M059J (cell line): ENCODE results near the gene KLHL29. TPM values are rescaled to one million over a fixed set of nuclear protein-coding genes. Genes with fewer than 3 reads are reported as not detected.
"Not testable (repeated sequence)": the region's sequence is repeated elsewhere in the genome, so short reads cannot be mapped to it uniquely, and the experiment has no call there.

ENCODE experiments used
- DNase-seq: peaks from one replicate; pipeline ENCODE4 v3.0.0-alpha.2; 2012; ENCODE audit warnings: low read depth
- total RNA-seq: library from RNA; depleted of rRNA; stranded (reverse); fragments of >200 nt; shearing (Covaris generic); gene quantifications from 2 replicates; pipeline ENCODE4 v1.2.3, GENCODE V29; 2014

KLHL29 gene
- total RNA-seq, 1 experiment from 2014 or later = 0.67 TPM

DNA sequence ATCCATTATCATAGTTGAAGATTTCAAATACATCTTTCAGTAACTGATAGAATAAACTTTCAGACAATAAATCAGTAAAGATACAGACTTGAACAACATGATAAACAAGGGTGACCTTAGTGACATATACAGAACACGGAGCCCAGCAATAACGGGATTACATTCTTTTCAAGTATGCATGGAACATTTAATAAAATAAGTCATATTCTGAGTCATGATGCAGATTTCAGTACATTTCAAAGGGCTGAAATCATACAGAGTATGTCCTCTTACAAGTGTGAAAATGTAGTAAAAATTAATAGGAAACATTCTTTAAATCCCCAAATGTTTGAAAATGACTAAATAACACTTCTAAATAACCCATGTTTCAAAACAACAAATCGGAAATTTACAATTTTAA lies 17.2 kb upstream of the KLHL29 start:
- peak; percentile 11 for DNase-seq

DNA sequence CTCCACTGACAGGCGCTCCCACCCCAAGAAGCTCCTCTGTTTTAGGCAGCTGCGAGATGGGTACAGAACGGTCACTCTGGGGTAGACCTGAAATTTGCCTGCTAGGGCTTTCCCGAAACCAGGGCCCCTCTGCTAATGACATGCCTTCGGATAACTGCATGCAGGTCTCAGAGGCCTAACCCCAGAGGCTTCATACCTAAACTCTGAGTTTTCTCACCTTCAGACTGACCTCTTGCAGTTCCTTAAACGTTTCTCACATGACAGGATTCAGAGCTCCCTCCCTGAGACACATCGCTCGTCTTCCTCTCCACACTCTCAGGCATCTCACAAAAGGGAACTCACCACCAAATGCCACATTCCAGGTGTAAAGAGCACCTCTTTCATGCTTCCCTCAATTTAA lies 11.3 kb upstream of the KLHL29 start:
- peak; percentile 10 for DNase-seq

DNA sequence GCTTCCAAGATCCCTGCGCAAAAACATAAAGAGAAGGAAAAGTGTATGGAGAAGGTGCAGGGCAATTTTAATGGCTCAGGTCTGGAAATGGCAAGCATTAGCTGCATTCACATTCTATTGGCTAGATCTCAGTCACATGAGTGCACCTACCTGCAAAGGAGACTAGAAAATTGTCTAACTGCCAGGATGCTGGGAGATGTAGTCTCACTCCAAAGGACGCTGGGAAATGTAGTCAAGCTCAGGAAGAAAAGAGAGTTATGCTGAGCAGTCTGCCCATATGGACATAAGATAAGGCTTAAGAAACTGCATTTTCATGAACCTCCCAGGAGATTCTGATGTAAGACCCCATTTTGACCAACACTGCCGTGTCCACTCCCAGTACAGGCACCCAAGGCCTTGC lies 9.5 kb upstream of the KLHL29 start:
- peak; percentile 61 for DNase-seq

DNA sequence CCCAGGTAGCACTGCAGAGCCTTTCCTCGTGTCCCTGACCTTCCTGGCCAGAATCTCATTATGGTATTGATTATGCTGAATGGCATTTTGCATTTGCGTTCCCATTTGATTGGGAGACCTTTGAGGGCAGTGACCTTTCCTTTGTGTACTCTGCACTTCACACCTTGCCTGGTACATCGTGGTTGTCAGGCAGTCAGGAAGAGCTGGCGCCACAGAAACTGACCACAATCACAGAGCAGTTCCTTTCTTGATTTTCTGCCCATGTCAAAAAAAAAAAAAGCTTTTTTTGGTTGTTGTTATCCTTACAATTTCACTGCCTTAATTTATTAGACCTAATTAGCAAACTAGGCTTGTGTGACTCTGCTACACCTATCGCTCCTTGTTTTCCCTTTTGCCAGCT lies 8.9 kb upstream of the KLHL29 start:
- no peak for DNase-seq

DNA sequence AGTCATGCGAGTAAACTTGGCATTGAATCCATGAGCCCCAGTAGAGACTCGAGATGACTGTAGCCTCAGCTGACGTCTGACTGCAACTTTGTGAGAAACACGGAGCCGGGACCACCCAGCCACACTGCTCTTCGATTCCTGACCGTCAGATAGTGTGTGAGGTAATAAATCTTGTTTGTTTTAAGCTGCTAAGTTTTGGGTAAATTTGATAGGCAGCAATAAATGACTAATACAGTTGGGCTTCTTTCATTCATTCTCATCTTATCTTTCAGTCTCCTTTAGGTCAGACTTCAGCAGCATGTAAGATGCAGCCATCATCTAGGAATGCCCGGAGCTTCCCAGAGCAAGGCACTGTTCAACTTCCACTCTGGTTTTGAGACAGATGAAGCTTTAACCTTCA lies 8.0 kb upstream of the KLHL29 start:
- no peak for DNase-seq

DNA sequence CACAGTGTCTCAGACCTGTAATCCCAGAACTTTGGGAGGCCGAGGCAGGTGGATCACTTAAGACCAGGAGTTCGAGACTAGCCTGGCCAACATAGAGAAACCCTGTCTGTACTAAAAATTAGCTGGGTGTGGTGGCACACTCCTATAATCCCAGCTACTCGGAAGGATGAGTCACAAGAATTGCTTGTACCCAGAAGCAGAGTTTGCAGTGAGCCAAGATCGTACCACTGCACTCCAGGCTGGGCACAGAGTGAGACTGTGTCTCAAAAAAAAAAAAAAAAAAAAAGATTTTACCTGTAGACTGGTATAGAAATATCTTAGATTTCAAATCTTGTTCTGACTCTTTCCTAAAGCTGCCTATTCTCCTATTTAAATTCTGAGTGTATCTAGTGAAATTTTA lies 7.2 kb upstream of the KLHL29 start:
- DNase-seq = peak; percentile 23

DNA sequence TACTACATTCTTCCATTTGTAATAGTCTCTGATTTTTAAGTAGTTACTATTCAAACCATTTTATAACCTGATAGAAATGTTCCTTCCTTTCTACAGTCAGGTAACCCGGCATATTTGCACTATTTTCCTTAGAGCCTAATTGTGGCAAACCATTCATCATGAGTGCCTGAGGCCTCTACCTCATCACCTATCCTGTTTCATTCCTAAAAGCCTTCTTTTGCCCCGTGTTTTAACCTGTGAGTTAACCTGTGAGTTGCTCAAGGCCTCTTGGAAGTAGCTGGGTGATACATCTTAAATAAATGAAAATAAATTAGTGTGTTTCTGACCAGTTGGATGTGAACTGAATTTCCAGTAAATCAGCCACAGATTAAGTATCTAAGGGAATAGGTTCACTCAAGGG lies 6.5 kb upstream of the KLHL29 start:
- no peak for DNase-seq

DNA sequence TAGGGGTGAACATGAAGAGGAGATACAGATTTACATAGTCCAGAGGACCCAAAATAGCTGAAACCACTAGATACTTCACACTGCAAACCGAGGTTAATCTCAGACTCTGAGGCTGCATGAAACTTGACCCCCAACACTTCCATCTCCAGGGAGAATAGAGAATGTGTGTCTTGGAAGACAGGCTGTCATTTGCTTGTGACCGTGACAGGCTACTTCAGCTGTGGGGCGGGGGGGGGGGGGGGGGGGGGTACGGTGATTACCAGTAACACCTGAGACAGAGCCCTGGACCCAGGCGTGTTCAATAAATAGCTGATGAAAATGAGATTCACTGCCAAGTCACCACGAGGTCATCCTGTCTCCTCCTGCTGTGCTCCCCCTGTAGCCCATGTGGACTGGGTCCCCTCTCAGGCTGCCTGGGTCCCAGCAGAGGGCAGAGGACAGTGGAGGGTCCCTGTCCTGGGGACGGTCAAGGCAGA lies 5.7 kb upstream of the KLHL29 start:
- DNase-seq = no peak

DNA sequence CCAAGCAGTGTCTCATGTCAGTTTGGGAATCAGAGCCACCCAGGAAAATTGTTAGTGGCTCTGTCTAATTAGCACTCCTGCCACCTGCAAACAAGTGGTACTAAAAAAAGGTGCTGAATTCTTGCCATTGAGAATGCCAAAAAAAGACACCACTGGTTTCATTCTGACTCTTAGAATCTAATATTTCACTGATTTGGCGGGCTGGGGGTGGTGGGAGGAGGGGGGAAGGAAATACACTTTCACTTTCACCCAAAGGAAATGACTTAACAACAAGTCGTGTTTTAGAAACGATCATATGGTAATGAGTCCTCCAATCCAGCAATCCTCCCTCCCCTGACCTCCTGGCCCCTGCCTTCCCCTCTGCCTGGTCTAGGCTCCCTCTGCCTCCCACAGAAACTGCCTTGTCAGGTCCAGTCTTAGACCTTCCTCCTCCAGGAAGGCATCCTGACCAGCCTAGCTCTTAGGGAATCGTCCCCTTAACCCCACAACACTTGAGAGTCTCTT lies 4.4 kb upstream of the KLHL29 start:
- DNase-seq = peak; percentile 48

DNA sequence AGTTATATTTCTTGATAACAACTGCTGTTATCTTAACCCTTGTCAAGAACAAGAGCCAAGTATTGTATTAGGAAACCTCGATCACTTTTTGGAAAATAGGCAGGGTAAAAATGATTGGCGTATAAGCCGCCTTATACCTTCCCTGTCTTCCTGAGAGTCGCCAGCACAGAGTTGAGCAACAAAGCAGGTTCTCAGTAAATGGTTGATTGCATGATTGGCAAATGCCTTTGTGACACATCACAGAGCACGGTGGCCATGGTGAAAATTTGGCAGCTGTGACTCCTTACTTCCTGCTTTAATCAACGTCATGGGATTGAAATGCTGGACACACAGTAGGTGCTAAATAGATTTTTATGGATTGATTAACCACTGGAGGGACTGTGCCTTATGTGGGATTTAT lies 3.9 kb upstream of the KLHL29 start:
- DNase-seq = peak; percentile 91

DNA sequence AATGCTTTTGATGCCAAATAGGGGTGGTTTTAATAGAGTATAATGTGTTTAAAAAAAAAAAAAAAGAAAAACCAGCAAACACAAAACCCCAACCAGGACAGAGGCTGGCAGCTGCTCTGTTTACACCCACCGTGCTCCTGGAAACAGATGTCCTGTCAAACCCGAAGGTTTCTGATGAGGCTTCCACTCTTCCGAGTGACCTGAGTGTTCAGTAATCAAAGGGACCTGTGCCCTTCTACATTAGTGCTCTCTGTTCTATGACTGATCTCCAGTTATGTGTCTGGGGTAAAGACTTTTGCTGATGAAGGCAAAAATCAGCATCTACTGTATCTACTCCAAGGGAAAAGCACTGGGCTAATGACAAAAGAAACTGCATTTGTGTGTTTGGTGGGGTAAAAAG lies 3.5 kb upstream of the KLHL29 start:
- DNase-seq = no peak

DNA sequence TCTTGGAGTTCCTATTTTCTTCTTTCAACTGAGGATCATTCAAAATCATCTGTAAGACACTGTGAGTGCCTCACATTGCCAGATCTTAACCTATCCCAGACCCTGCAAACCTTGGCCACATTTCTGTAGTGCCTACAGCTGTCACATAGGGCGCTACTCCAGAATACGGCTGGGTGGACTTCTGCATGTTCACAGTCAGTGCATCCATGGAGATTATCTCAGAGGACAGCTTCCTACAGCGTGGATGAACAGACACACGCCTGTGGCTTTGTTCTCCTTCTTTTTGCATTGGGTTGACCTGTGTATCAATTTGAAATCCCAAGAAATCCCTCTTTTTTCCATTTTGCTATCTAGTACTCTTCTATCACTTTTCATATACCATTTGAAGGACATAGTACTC lies 1.9 kb upstream of the KLHL29 start:
- no peak for DNase-seq

DNA sequence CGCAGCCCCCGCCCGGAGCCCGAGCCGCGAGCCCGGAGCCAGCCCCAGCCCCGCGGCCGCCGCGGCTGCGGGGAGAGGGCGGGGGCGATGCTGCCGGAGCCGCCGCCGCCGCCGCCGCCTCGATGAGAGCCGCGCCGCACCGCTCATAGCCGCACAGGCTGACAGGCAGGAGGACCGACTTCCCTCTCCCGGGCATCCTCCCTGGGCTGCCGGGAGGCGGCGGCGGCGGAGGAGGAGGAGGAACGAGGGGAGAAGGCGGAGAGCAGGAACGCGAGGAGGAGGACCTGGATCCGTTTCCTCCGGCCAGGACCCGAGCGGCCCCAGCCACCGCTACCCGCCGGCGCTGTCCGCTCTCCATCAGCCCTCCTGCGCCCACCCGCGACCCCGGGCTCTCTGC lies 370 bp downstream of the KLHL29 start:
- DNase-seq = peak; percentile 48

DNA sequence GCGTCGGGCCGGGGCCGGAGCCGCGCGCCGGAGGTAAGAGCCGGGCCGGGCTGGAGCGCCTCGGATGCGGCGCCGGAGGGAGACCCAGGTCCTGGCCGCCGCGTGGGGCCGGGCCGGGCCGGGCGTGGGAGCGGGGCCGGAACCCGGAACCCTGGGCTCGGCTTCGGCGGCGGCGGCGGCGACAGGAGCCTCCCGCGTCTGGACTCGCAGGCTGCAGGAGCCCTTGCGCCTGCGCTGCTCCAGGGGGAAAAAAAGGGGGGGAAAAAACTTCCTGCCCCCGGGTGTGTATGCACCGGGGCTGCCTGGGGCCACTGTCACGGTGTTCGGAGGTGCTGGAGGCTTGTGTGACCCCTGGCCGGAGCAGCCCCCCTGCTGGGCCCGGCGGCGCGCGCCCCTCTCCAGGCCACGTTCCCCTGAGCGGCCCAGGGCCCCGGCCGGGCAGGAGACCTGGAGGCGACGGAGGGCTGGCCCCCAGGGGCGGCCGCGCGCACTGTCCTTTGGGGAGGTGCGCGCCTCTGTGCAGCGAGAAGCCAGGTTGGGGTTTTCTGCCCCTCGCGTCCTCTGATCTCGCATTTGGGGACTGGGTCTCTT lies 864 bp downstream of the KLHL29 start:
- peak; percentile 22 for DNase-seq

DNA sequence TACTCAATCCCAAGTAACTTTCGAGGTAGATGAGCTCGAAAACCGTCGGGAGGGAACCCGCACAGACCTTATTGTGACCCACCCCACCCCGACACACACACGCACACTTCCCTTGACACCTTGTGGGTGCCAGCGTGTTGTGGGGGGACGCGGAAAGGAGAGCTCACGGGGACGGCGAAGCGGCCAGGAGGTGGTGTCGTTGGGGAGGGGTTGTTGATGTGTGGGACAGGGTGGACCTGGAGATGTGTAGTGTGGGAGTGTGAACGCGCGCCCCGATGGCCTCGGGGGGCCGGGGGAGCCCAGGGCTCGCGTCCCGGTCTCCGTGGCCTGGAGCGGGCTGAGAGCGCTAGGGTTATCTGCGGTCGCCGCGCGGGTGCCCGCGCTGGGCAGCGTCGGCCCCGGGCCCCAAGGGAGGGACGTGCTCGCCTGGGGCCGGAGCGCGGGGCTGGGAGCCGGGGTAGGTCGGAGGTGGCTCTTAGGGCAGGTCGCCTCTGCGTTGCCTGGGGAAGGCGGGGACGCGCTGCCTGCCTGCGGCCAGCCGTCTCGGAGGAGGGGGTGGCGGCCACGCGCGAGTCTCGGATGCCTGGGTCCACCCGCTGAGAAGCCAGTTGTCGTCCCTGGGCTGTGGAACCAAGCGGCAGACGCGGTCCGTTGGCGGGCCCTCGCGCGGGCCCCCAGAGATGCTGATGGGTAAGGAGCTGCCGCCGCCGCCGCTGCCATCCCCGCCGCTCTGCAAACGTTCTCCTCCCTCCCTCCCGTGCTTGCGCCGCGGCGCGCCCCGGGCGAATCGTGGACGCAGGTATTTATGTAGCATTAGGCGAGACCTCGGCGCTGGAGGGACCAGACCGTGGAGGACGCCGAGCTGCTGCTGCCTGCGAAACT lies 1.6 kb downstream of the KLHL29 start:
- DNase-seq = no peak

DNA sequence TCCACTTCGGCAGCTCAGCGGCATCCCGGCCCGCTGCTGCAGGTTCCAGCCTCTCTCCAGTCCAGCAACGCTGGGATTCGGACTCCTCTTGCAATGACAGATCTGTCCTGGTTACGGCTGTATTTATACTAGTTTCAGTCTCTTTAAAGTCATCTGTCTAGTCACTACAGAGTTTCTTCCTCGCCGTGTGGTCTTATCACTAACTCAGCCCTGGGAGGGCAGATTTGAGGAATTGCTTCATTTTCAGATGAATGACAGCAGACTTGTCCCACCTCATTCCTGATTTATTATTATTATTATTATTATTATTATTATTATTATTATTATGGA lies 2.2 kb downstream of the KLHL29 start:
- peak; percentile 25 for DNase-seq

DNA sequence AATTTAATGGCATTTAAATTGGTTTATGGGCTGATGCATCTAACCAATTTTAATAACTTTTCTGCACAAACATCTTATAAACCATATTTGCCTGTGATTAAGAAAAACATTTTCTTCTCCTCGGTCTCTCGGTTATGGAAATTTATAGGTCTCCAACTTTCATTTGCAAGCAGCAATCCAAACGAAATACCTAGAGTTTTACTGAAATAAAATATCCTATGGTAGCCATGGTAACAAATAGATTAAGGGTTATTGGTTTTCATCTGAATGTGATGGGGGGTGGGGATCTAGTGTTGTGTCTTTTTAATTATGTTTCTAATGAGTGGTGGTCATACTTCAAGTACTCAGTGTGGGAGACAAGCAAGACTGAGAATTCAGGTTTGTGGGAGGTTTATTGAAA lies 2.9 kb downstream of the KLHL29 start:
- no peak for DNase-seq

DNA sequence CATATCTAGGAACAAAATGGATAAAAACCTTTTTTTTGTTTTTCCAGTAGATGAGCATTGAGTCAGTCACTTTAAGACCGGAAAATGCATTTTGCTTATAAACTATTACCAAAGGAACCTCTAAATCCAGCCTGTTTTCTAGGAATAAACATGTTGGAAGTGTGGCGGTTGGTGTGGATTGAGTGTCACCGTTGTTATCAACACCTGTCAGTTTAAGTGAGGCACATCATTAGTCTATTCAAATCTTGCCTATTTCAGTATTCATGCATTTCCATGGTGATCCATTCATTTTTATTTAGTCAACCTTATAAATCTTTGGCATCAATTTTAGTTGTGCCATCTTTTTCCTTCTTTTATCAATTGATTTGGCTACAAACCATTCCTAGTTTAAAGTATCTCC lies 3.3 kb downstream of the KLHL29 start:
- no peak for DNase-seq

DNA sequence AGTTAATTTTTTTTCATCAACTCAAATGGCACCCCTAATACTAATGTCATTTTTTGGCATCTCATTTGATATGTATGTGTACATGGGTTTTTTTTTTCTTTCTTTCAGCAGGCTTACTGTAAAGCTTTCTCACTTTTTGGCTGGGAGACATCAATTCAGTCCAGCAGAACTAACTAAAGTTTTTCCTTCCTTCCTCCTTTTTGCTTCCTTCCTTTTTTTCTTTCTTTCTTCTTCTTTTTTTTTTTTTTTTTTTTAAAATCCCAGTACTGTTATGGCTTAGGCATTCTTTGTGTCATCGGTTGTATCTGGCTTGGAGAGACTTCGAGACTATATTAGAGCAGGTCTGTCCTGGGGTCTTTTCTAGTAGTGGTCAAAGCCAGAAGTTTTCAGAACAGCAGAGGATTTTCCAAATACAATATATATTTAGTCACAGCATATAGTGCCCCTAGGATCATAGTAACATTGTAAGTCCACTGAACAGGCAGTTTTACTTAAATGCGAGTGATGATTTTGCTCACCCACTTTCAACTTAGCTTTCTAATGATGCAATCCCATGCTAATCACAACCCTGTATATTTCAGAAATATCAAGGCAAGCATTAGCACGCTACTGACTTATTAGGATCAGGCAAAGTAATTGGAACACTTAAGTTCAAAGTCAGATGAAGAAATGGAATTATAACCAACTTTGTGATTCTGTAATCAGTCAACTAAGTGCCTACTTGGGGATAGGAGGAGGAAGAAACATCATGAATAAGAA lies 4.0 kb downstream of the KLHL29 start:
- no peak for DNase-seq

DNA sequence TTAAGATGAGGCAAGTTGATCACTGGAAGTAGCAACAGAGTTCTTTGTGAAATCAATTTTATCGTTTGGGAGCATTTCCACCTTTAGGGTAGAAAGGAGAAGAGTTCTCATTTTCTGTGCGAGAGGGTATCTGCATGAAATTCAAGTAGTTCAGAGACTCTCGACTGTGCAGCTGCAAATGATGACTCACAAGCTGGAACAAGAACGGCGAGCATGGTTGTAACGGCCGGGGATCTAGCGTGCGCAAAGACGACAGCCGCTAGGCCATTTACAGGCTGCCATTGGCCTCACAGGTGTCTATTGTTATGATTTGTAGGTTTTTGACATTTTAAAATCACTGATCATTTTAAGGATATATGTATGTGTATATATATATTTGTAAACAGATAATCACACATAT lies 5.2 kb downstream of the KLHL29 start:
- peak; percentile 12 for DNase-seq

DNA sequence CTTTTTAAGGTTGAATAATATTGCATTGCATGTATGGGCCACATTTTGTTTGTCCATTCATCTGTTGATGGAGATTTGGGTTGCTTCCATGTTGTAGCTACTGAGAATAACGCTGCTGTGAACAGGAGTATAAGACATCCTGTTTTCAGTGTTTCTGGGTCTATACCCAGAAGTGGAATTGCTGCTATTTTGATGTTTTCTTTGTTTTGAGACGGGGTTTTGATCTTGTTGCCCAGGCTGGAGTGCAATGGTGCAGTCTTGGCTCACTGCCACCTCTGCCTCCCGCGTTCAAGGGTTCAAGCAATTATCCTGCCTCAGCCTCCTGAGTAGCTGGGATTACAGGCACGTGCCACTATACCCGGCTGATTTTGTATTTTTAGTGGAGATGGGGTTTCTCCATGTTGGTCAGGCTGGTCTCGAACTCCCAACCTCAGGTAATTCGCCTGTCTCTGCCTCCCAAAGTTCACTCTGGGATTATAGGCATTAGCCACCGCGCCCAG lies 6.3 kb downstream of the KLHL29 start:
- not testable (repeated sequence) for DNase-seq

DNA sequence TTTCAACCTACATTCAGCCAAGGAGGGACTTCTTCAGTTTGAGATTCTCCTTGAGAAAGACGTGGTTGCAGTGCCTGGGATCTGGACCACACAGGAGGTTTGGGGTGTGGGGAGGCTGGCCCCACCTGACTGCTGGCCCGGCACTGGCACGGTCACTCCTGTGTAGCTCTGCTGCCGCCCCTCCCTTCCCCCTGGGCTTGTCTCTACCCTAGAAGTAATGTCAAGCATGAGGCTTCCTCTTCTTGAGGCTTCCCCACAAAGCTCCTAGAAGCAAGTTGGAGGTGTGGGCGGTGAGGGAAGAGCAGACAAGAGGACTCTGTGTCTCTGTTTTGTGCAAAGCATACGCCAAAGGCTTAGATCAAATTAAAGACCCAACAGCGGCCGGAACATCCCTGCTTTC lies 8.7 kb downstream of the KLHL29 start:
- DNase-seq = no peak
